HCT116 (cell line): Measurements from ENCODE around the gene CNTFR. TPM values are rescaled to one million over a fixed set of nuclear protein-coding genes. Genes with fewer than 3 reads are reported as not detected.

Experiments
- ATAC-seq: fragments of 200-7000 bp; cut with Tn5 transposase; 2 replicates; pipeline ENCODE4 v1.9.1; 2020; ENCODE audit warnings: mild to moderate bottlenecking, moderate library complexity
- BruUV-seq: library from RNA; stranded (reverse); fragments of 400-500 nt; replicated peaks from 2 replicates; lab custom pipeline; 2021; lab: Mats Ljungman, UMichigan
- CTCF ChIA-PET: fragments of 300-600 bp; sonication (Branson Sonifier 250); formaldehyde crosslinking; loops from one replicate; lab custom pipeline; 2021; ENCODE audit warnings: antibody characterized with exemption; lab: Charles Lee
- POLR2A ChIA-PET: fragments of 300-600, 350-600 bp; sonication (Branson Sonifier 250); formaldehyde crosslinking; loops from one replicate; lab custom pipeline; 2021; ENCODE audit warnings: antibody characterized with exemption; lab: Charles Lee
- RAD21 ChIA-PET, 2 experiments: fragments of 300-600 bp; sonication (Branson Sonifier 250); formaldehyde crosslinking; loops; one replicate each; lab custom pipeline; 2023; ENCODE audit warnings: low total read pairs in 2 of 2; ENCODE audit not compliant: uncharacterized antibody in 2 of 2, unreplicated experiment in 2 of 2, low non-redundant PET in 1 of 2; lab: Charles Lee
- DNase-seq: peaks from one replicate; pipeline ENCODE4 v3.0.0-alpha.2; 2010; ENCODE audit warnings: low read depth, low spot score
- H2AFZ ChIP-seq: fragments of 200-600 bp; shearing (Covaris generic), sonication (generic); 2 replicates; pipeline ENCODE4 v1.6.1; 2017; ENCODE audit warnings: low read depth, mixed run types, mixed read lengths, antibody characterized with exemption, low read length; ENCODE audit not compliant: poor library complexity, severe bottlenecking
- H3K27ac ChIP-seq: 2 replicates; pipeline ENCODE4 v1.5.1; 2012; ENCODE audit warnings: low read depth, low read length
- H3K27me3 ChIP-seq: fragments of 200-600 bp; sonication (generic); 2 replicates; pipeline ENCODE4 v1.6.1; 2016; ENCODE audit warnings: mixed run types, low read length, mixed read lengths; ENCODE audit not compliant: insufficient read depth
- H3K36me3 ChIP-seq, 2 experiments: fragments of 200-500 bp in 1 of 2; fragments of 200-600 bp in 1 of 2; sonication (Bioruptor generic) in 1 of 2; sonication (generic) in 1 of 2; 2 replicates each; pipeline versions ENCODE4 v1.5.1 to v1.6.1; 2014 to 2016; ENCODE audit warnings: low read length in 2 of 2, inconsistent platforms in 1 of 2, mixed read lengths in 1 of 2, mixed run types in 1 of 2; ENCODE audit not compliant: insufficient read depth in 2 of 2, control insufficient read depth in 1 of 2
- H3K4me1 ChIP-seq, 2 experiments: fragments of 200-600 bp in 1 of 2; sonication (generic) in 1 of 2; 2 replicates each; pipeline versions ENCODE4 v1.5.1 to v1.6.1; 2012 to 2017; ENCODE audit warnings: low read length in 2 of 2, inconsistent platforms in 1 of 2, mild to moderate bottlenecking in 1 of 2, mixed read lengths in 1 of 2, mixed run types in 1 of 2, moderate library complexity in 1 of 2; ENCODE audit not compliant: insufficient read depth in 2 of 2, control insufficient read depth in 1 of 2
- H3K4me2 ChIP-seq: fragments of 200-600 bp; sonication (generic); 2 replicates; pipeline ENCODE4 v1.6.1; 2017; ENCODE audit warnings: mixed run types, low read length, mixed read lengths
- H3K4me3 ChIP-seq, 2 experiments: fragments of 200-600 bp in 1 of 2; sonication (generic) in 1 of 2; replicated peaks in 1 of 2; 2 replicates each; pipeline ENCODE4 v1.5.1; 2011 to 2016; ENCODE audit warnings: low read length in 2 of 2, control low read depth in 1 of 2, low read depth in 1 of 2, mild to moderate bottlenecking in 1 of 2, mixed read lengths in 1 of 2, mixed run types in 1 of 2
- H3K79me2 ChIP-seq: fragments of 200-600 bp; sonication (generic); 2 replicates; pipeline ENCODE4 v1.6.1; 2017; ENCODE audit warnings: mild to moderate bottlenecking, mixed run types, low read length, moderate library complexity, mixed read lengths; ENCODE audit not compliant: insufficient read depth
- H3K9ac ChIP-seq: fragments of 200-600 bp; sonication (generic); 2 replicates; pipeline ENCODE4 v1.6.1; 2016; ENCODE audit warnings: low read length, mixed read lengths
- H3K9me2 ChIP-seq: fragments of 200-600 bp; sonication (generic), shearing (Covaris generic); 2 replicates; pipeline ENCODE4 v1.6.1; 2017; ENCODE audit warnings: mixed run types, mild to moderate bottlenecking, moderate library complexity; ENCODE audit not compliant: insufficient read depth
- H3K9me3 ChIP-seq, 2 experiments: fragments of 200-500 bp in 1 of 2; fragments of 200-600 bp in 1 of 2; sonication (Bioruptor generic) in 1 of 2; sonication (generic) in 1 of 2; 2 replicates each; pipeline ENCODE4 v1.6.1; 2014 to 2017; ENCODE audit warnings: low read length in 2 of 2, mixed read lengths in 2 of 2, inconsistent platforms in 1 of 2, low read depth in 1 of 2, mild to moderate bottlenecking in 1 of 2, mixed run types in 1 of 2, moderate library complexity in 1 of 2; ENCODE audit not compliant: control insufficient read depth in 1 of 2, insufficient read depth in 1 of 2
- H4K20me1 ChIP-seq: fragments of 200-600 bp; sonication (generic), shearing (Covaris generic); 2 replicates; pipeline ENCODE4 v1.6.1; 2017; ENCODE audit warnings: mixed run types, mild to moderate bottlenecking, moderate library complexity; ENCODE audit not compliant: insufficient read depth
- CEBPB ChIP-seq: IDR thresholded peaks from 2 replicates; pipeline ENCODE4 v1.6.1; 2012; ENCODE audit warnings: low read depth
- CTCF ChIP-seq, 3 experiments: fragments of 200-600 bp in 1 of 3; sonication (generic) in 1 of 3; IDR thresholded peaks in 2 of 3; conservative IDR thresholded peaks in 1 of 3; 2 replicates each; pipeline ENCODE4 v1.5.1; 2012 to 2017; ENCODE audit warnings: low read depth in 2 of 3, low read length in 2 of 3, antibody characterized with exemption in 1 of 3, borderline replicate concordance in 1 of 3, control low read depth in 1 of 3, mild to moderate bottlenecking in 1 of 3, mixed read lengths in 1 of 3, mixed run types in 1 of 3, moderate library complexity in 1 of 3; ENCODE audit not compliant: insufficient read depth in 1 of 3
- EGR1 ChIP-seq: IDR thresholded peaks from 2 replicates; pipeline ENCODE4 v1.6.1; 2012; ENCODE audit warnings: low read depth
- FOSL1 ChIP-seq: IDR thresholded peaks from 2 replicates; pipeline ENCODE4 v1.6.1; 2012; ENCODE audit warnings: low read depth
- SRF ChIP-seq: IDR thresholded peaks from 2 replicates; pipeline ENCODE4 v1.6.1; 2012; ENCODE audit warnings: low read depth
- ZBTB33 ChIP-seq: IDR thresholded peaks from 2 replicates; pipeline ENCODE4 v1.6.1; 2011; ENCODE audit warnings: mild to moderate bottlenecking, low read length, moderate library complexity; ENCODE audit not compliant: insufficient replicate concordance; ENCODE audit errors: extremely low read depth
- ZFX ChIP-seq: fragments of 450-650 bp; IDR thresholded peaks from 2 replicates; pipeline ENCODE4 v1.6.1; 2017
- ZNF274 ChIP-seq: fragments of 200-500 bp; sonication (Bioruptor generic); IDR thresholded peaks from 2 replicates; pipeline ENCODE4 v1.6.1; 2014; ENCODE audit warnings: mild to moderate bottlenecking, low read depth, low read length, inconsistent platforms
- intact Hi-C: fragments of 100-400 bp; cut with micrococcal nuclease; formaldehyde crosslinking; loops from 2 replicates; pipeline ENCODE4 v1.10.0; 2022
- total RNA-seq: library from RNA; stranded (reverse); gene quantifications from one replicate; pipeline ENCODE4 v1.2.1, GENCODE V29; 2021; ENCODE audit not compliant: unreplicated experiment

The CNTFR gene
- total RNA-seq, 1 experiment from 2014 or later: not detected

GRCh38 chr9:34505370-34506120 lies 84.0 kb downstream of the CNTFR start:
- intact Hi-C loops: no loop called here
- Histone ChIP-seq H3K27me3 (no peaks in the 10 kb centered on the region), H3K36me3 (no peaks in the 10 kb centered on the region), H3K9me2 (no peaks in the 10 kb centered on the region), H3K79me2 (no peaks in the 10 kb centered on the region), H3K4me3 (no peak overlapping the region), H3K27ac (no peak overlapping the region), H3K4me2 (no peak overlapping the region), H2AFZ (no peak overlapping the region), H3K4me1 (peaks cover 4 to 10% of the 10 kb centered on the region in 2 experiments; a peak in 2 of 4 replicates), H4K20me1 (no peaks in the 10 kb centered on the region), H3K9ac (no peak overlapping the region), H3K9me3 (no peaks in the 10 kb centered on the region)
- CTCF ChIA-PET: no interaction called here
- no peak for ATAC-seq
- TF ChIP-seq ZNF274 (no peak), CEBPB (no peak), CTCF (IDR thresholded peaks at IDR 0.05 in 2 of 3, conservative IDR thresholded peaks at IDR 0.05 in 1 of 3; ENCODE audit: borderline replicate concordance in 1 of 3, insufficient read depth in 1 of 3, low read depth in 2 of 3, low read length in 2 of 3) (no peak), FOSL1 (no peak), SRF (no peak), ZBTB33 (no peak), ZFX (no peak), EGR1 (no peak)
- no peak for DNase-seq
- RAD21 ChIA-PET: no interaction called here
- POLR2A ChIA-PET: no interaction called here
- BruUV-seq: no TSS peak
